Dermis blood vessel endothelial cell (primary cell): ENCODE data around the gene INIP. TPM values are rescaled to one million over a fixed set of nuclear protein-coding genes. Genes with fewer than 3 reads are reported as not detected.

Experiments used
- DNase-seq: peaks from one replicate; pipeline ENCODE4 v3.0.0; 2010
- total RNA-seq: library from RNA; depleted of rRNA; stranded (reverse); fragments of >200 nt; gene quantifications from 2 replicates; pipeline ENCODE4 v1.2.3, GENCODE V29; 2014

INIP gene
- total RNA-seq, 1 donor from 2014 or later: 26.5 TPM

GRCh38 chr9:112669326-112669725, 48.6 kb downstream of the INIP start:
- no peak for DNase-seq

GRCh38 chr9:112665347-112665746, 52.6 kb downstream of the INIP start:
- DNase-seq: peak; percentile 28

DNA sequence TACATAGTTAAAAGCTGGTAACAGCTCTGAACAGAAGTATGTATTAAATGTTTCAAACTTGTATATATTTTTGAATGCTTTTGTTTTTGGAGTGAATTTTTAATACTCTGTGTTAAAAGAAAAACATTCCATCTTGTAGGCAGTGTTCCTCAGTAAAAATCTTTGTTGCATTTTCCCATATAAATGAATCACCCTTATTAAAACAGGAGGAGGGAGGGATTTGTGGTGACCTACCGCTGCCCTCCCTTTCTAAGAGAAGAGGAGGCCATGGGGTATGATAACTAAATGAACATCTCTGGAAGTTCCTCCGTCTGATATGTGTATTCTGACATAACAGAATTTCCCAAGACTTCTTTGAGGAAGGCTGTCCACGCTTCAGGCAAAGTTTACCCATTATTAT, 53.4 kb downstream of the INIP start:
- no peak for DNase-seq

- DNase-seq: no peak
Measured at GRCh38 chr9:112663681-112664080, 54.2 kb downstream of the INIP start.

DNA sequence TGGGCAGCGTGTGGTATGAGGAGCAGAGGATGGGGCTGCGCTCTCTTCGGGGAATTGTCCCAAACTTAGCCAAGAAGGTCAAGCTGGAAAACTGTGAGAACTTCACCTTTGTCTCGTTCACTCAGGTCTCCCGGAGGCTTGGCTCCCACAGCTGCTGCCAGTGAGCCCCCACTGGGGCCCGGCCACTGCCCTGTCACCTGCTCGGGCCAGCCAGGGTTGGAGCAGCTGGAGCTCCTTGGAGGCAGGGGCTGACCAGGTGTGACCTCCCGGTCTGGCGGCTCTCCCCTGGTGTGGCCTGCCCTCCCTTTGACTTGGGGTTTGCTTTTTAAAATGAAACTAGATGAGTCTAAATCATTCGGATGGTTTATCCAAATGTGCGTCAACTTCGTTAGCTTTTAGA, 58.0 kb downstream of the INIP start:
- DNase-seq: no peak

DNA sequence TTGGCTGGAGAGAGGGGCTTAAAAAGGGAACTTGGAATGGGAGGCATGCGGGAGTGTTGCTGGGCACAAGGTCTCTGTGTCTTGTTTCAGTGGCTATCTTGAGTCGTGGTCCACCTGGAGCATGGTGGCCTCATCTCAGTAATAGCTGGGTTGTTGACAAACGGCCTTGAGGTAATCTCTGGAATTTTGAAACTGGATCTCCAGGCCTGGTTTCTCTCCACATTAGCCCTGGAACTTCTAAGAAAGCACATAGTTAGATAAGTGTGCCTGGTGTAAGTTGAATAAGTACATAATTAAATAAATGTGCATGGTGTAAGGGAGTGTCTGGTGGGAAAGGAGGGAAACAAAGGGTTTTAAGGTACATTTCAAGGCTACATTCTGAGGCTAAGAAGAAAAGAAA, 62.2 kb downstream of the INIP start:
- no peak for DNase-seq

- no peak for DNase-seq
Measured at GRCh38 chr9:112654282-112654681, 63.6 kb downstream of the INIP start.

- no peak for DNase-seq
Measured at GRCh38 chr9:112648624-112649023, 69.3 kb downstream of the INIP start.

- DNase-seq: no peak
Measured at GRCh38 chr9:112647596-112647995, 70.3 kb downstream of the INIP start.

DNA sequence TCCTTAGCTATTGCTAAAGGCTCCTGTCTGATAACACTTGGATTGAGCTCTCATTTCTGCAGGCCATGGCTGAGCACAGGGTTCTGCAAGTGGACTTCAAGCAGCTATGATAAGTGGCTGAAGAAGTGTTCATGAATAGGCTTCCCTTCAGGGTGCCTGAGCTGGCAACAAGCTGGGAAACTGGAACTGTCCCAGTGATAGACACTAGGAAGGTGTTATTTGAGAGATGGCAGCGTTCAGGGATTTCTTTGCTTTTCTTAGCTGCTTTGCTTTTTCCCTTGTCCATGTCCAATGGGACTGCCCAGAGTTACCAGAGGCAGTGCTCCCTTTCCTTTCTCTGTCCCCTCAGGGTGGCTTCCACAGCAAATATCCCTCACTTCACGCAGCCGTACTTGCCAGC, 75.8 kb downstream of the INIP start:
- no peak for DNase-seq

GRCh38 chr9:112640311-112640710, 77.6 kb downstream of the INIP start:
- DNase-seq: no peak

Other genes starting within 250 kb of the INIP start
- gene KIAA1958, start 231.3 kb downstream of the INIP start, total RNA-seq: 2.0 and 3.6 TPM in 2 replicates
- 7.9 and 8.5 TPM in 2 replicates for gene SNX30, start 32.6 kb upstream of the INIP start, total RNA-seq
- not detected in 2 replicates for gene SLC46A2, start 172.8 kb upstream of the INIP start, total RNA-seq